Vagina (tissue), 2 donors: ENCODE data around the gene PAX6.

Source experiments
- POLR2A ChIP-seq, 2 donors: fragments of 450-650 bp; IDR thresholded peaks; one replicate each; pipeline ENCODE4 v1.6.1; 2017; ENCODE audit warnings: antibody characterized with exemption in 2 of 2, mild to moderate bottlenecking in 2 of 2, moderate library complexity in 2 of 2
- POLR2AphosphoS5 ChIP-seq, 2 donors: sonication (generic); formaldehyde crosslinking; IDR thresholded peaks; one replicate each; pipeline ENCODE4 v1.9.0; 2017; ENCODE audit warnings: antibody characterized with exemption in 2 of 2, mild to moderate bottlenecking in 2 of 2, low read depth in 1 of 2; ENCODE audit not compliant: insufficient read depth in 1 of 2
- TF ChIP-seq, protein P1 (sequence below), 3 experiments: fragments of 450-650 bp in 2 of 3; fragments of 200-600 bp in 1 of 3; sonication (generic) in 1 of 3; IDR thresholded peaks; one replicate each; pipeline ENCODE4 v1.5.1; 2017 to 2019; ENCODE audit warnings: antibody characterized with exemption in 3 of 3, mild to moderate bottlenecking in 2 of 3, moderate library complexity in 2 of 3

DNA sequence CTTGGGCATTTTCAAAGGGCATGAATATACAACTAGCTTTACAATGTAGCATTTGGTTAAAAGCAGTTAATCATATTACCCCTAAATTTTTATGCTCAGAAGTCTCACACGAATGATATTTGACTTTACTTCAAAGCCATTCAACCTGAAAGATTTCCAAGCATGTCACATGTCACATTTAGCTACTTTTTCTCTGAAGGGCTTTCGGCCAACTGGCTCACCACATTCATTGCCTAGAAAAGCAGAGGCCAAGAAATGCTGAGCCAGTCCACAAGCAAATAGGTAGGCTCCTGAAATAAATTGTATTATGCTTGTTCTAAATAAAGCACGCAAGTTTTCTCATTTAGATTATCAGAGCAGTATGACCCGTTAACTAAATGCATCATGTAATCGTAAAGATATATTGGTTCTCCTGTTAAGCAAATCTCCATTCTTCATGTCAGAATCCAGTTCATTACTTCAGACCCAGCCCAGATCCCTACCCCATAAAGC is 30.6 kb downstream of the PAX6 start:
- TF ChIP-seq, protein P1, sequence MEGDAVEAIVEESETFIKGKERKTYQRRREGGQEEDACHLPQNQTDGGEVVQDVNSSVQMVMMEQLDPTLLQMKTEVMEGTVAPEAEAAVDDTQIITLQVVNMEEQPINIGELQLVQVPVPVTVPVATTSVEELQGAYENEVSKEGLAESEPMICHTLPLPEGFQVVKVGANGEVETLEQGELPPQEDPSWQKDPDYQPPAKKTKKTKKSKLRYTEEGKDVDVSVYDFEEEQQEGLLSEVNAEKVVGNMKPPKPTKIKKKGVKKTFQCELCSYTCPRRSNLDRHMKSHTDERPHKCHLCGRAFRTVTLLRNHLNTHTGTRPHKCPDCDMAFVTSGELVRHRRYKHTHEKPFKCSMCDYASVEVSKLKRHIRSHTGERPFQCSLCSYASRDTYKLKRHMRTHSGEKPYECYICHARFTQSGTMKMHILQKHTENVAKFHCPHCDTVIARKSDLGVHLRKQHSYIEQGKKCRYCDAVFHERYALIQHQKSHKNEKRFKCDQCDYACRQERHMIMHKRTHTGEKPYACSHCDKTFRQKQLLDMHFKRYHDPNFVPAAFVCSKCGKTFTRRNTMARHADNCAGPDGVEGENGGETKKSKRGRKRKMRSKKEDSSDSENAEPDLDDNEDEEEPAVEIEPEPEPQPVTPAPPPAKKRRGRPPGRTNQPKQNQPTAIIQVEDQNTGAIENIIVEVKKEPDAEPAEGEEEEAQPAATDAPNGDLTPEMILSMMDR (IDR thresholded peaks at IDR 0.05) = no peak
- TF ChIP-seq POLR2A (IDR thresholded peaks at IDR 0.05) = no peak
- no peak for TF ChIP-seq POLR2AphosphoS5 (IDR thresholded peaks at IDR 0.05; ENCODE audit: insufficient read depth in 1 of 2, low read depth in 1 of 2)
